H1 (cell line): ENCODE data around the gene NDRG4. TPM values are rescaled to one million over a fixed set of nuclear protein-coding genes. Genes with fewer than 3 reads are reported as not detected.
A peak's percentile ranks its signal among the peaks of the same experiment; 100 is the strongest.

Experiments used
- CTCF ChIA-PET: fragments of 300-600 bp; sonication (Branson Sonifier 250); formaldehyde crosslinking; loops from one replicate; lab custom pipeline; 2021; ENCODE audit not compliant: partially characterized antibody; lab: Charles Lee
- POLR2A ChIA-PET: fragments of 300-600 bp; sonication (Branson Sonifier 250); formaldehyde crosslinking; loops from one replicate; lab custom pipeline; 2021; ENCODE audit warnings: inconsistent platforms; ENCODE audit not compliant: partially characterized antibody; lab: Charles Lee
- DNase-seq, 2 experiments: peaks; one replicate each; pipeline versions ENCODE4 v3.0.0 to v3.0.0-alpha.2; 2010 to 2022; ENCODE audit warnings: low spot score in 2 of 2, low read depth in 1 of 2, mixed read lengths in 1 of 2
- FAIRE-seq: peaks from 2 replicates; lab custom pipeline; 2011; peaks lifted over from hg19 to GRCh38; lab: Jason Lieb, UNC
- H2AFZ ChIP-seq: 2 replicates; pipeline ENCODE4 v1.8.1; 2012; ENCODE audit warnings: low read length, inconsistent platforms
- H2AK5ac ChIP-seq: 2 replicates; pipeline ENCODE4 v1.6.1; 2013; ENCODE audit warnings: low read depth, low read length
- H2BK120ac ChIP-seq: replicated peaks from 2 replicates; pipeline ENCODE3; 2013; ENCODE audit warnings: low read depth, low read length, inconsistent platforms
- H2BK12ac ChIP-seq: 2 replicates; pipeline ENCODE4 v1.6.1; 2013; ENCODE audit warnings: low read depth, low read length
- H2BK15ac ChIP-seq: 2 replicates; pipeline ENCODE4 v1.6.1; 2013; ENCODE audit warnings: low read length
- H2BK20ac ChIP-seq: 2 replicates; pipeline ENCODE4 v1.6.1; 2013; ENCODE audit warnings: low read length
- H2BK5ac ChIP-seq: 2 replicates; pipeline ENCODE4 v1.6.1; 2013; ENCODE audit warnings: low read depth, low read length
- H3K14ac ChIP-seq: 2 replicates; pipeline ENCODE4 v1.6.1; 2013; ENCODE audit warnings: inconsistent platforms; ENCODE audit not compliant: insufficient read length
- H3K18ac ChIP-seq: 2 replicates; pipeline ENCODE4 v1.6.1; 2013; ENCODE audit warnings: low read length; ENCODE audit errors: extremely low read depth
- H3K23ac ChIP-seq: 2 replicates; pipeline ENCODE4 v1.6.1; 2013; ENCODE audit warnings: inconsistent platforms; ENCODE audit not compliant: insufficient read length
- H3K23me2 ChIP-seq: 2 replicates; pipeline ENCODE4 v1.6.1; 2013; ENCODE audit warnings: low read depth, low read length
- H3K27ac ChIP-seq: 2 replicates; pipeline ENCODE4 v1.6.1; 2011; ENCODE audit warnings: low read depth, low read length, inconsistent platforms
- H3K27me3 ChIP-seq, 4 experiments: replicated peaks in 1 of 4; 1 replicate in 1 of 4; 2 replicates in 3 of 4; pipeline versions ENCODE4 v1.6.1 to v1.8.1; 2011 to 2013; ENCODE audit warnings: low read length in 3 of 4, mild to moderate bottlenecking in 3 of 4, inconsistent platforms in 2 of 4, mixed read lengths in 2 of 4, moderate library complexity in 1 of 4; ENCODE audit not compliant: control insufficient read depth in 3 of 4, insufficient read depth in 3 of 4; ENCODE audit errors: extremely low read depth in 1 of 4
- H3K36me3 ChIP-seq, 4 experiments: 2 replicates each; pipeline versions ENCODE4 v1.6.1 to v1.8.1; 2011 to 2013; ENCODE audit warnings: mild to moderate bottlenecking in 4 of 4, low read length in 3 of 4, moderate library complexity in 2 of 4, control low read depth in 1 of 4, inconsistent platforms in 1 of 4; ENCODE audit not compliant: insufficient read depth in 4 of 4, control insufficient read depth in 2 of 4
- H3K4ac ChIP-seq: replicated peaks from 2 replicates; pipeline ENCODE3; 2013; ENCODE audit warnings: low read length, low read depth, mixed read lengths, inconsistent platforms; ENCODE audit not compliant: insufficient read length
- H3K4me1 ChIP-seq, 4 experiments: replicated peaks in 1 of 4; 1 replicate in 1 of 4; 2 replicates in 3 of 4; pipeline versions ENCODE4 v1.6.1 to v1.8.1; 2011 to 2013; ENCODE audit warnings: low read length in 3 of 4, inconsistent platforms in 2 of 4, mixed read lengths in 1 of 4; ENCODE audit not compliant: insufficient read depth in 4 of 4, control insufficient read depth in 3 of 4
- H3K4me2 ChIP-seq, 2 experiments: 2 replicates each; pipeline versions ENCODE4 v1.6.1 to v1.8.1; 2011 to 2013; ENCODE audit warnings: low read depth in 2 of 2, low read length in 2 of 2, control low read depth in 1 of 2, inconsistent platforms in 1 of 2, mild to moderate bottlenecking in 1 of 2; ENCODE audit not compliant: insufficient read depth in 1 of 2
- H3K4me3 ChIP-seq, 4 experiments: fragments of 200-600, 300-600 bp in 1 of 4; sonication (generic), shearing (Covaris generic), sonication (Bioruptor Twin) in 1 of 4; 2 replicates each; pipeline versions ENCODE4 v1.5.1 to v1.8.1; 2011 to 2016; ENCODE audit warnings: low read length in 4 of 4, low read depth in 3 of 4, control low read depth in 2 of 4, inconsistent platforms in 2 of 4, mild to moderate bottlenecking in 2 of 4, mixed read lengths in 1 of 4, moderate library complexity in 1 of 4; ENCODE audit not compliant: insufficient read depth in 2 of 4; ENCODE audit errors: extremely low read depth in 1 of 4
- H3K56ac ChIP-seq: replicated peaks from 2 replicates; pipeline ENCODE3; 2013; ENCODE audit warnings: low read depth, mild to moderate bottlenecking, mixed read lengths, low read length, inconsistent platforms; ENCODE audit not compliant: insufficient read length
- H3K79me1 ChIP-seq: 2 replicates; pipeline ENCODE4 v1.6.1; 2013; ENCODE audit warnings: low read depth, low read length, control low read depth
- H3K79me2 ChIP-seq, 2 experiments: 2 replicates each; pipeline versions ENCODE4 v1.6.1 to v1.8.1; 2012 to 2013; ENCODE audit warnings: low read length in 2 of 2, mild to moderate bottlenecking in 2 of 2, inconsistent platforms in 1 of 2; ENCODE audit not compliant: insufficient read depth in 2 of 2, control insufficient read depth in 1 of 2
- H3K9ac ChIP-seq, 4 experiments: replicated peaks in 1 of 4; 1 replicate in 1 of 4; 2 replicates in 3 of 4; pipeline versions ENCODE4 v1.6.1 to v1.8.1; 2011 to 2013; ENCODE audit warnings: low read depth in 3 of 4, low read length in 3 of 4, control low read depth in 2 of 4, mild to moderate bottlenecking in 2 of 4, moderate library complexity in 2 of 4, inconsistent platforms in 1 of 4; ENCODE audit errors: extremely low read depth in 1 of 4
- H3K9me3 ChIP-seq, 2 experiments: 2 replicates each; pipeline versions ENCODE4 v1.6.1 to v1.8.1; 2012 to 2013; ENCODE audit warnings: mild to moderate bottlenecking in 2 of 2, moderate library complexity in 2 of 2, control low read depth in 1 of 2, inconsistent platforms in 1 of 2, low read depth in 1 of 2, low read length in 1 of 2, mixed read lengths in 1 of 2; ENCODE audit not compliant: insufficient read depth in 2 of 2
- H4K20me1 ChIP-seq, 2 experiments: replicated peaks in 1 of 2; 2 replicates each; pipeline versions ENCODE3 to v1.8.1; 2011 to 2013; ENCODE audit warnings: inconsistent platforms in 2 of 2, low read length in 2 of 2, mild to moderate bottlenecking in 1 of 2; ENCODE audit not compliant: insufficient read depth in 2 of 2, control insufficient read depth in 1 of 2
- H4K5ac ChIP-seq: 2 replicates; pipeline ENCODE4 v1.6.1; 2013; ENCODE audit warnings: low read length, low read depth, mixed read lengths, inconsistent platforms; ENCODE audit not compliant: insufficient read length
- H4K8ac ChIP-seq: 2 replicates; pipeline ENCODE4 v1.8.0; 2013; ENCODE audit warnings: mild to moderate bottlenecking, moderate library complexity, low read length, inconsistent platforms; ENCODE audit not compliant: insufficient read depth; ENCODE audit errors: extremely low read depth
- H4K91ac ChIP-seq: replicated peaks from 2 replicates; pipeline ENCODE3; 2013; ENCODE audit warnings: low read length, mixed read lengths, inconsistent platforms; ENCODE audit not compliant: insufficient read length
- ATF2 ChIP-seq: IDR thresholded peaks from 2 replicates; pipeline ENCODE4 v1.6.1; 2012; ENCODE audit warnings: low read length, inconsistent platforms
- ATF3 ChIP-seq: IDR thresholded peaks from 2 replicates; pipeline ENCODE4 v1.6.1; 2011; ENCODE audit warnings: low read depth, mild to moderate bottlenecking, low read length; ENCODE audit not compliant: insufficient read depth
- CEBPB ChIP-seq: IDR thresholded peaks from 2 replicates; pipeline ENCODE4 v1.6.1; 2012; ENCODE audit warnings: low read depth, low read length
- E2F6 ChIP-seq: IDR thresholded peaks from 2 replicates; pipeline ENCODE4 v1.6.1; 2012; ENCODE audit warnings: inconsistent platforms
- EZH2 ChIP-seq: fragments of 200-600 bp; sonication (generic); IDR thresholded peaks from 2 replicates; pipeline ENCODE4 v1.7.1; 2012; ENCODE audit warnings: low read depth, mild to moderate bottlenecking, moderate library complexity, low read length, inconsistent platforms; ENCODE audit not compliant: severe bottlenecking
- JUND ChIP-seq: IDR thresholded peaks from 2 replicates; pipeline ENCODE4 v1.6.1; 2011; ENCODE audit warnings: mild to moderate bottlenecking, improper control_type of control experiment, low read length
- MAFK ChIP-seq: IDR thresholded peaks from 2 replicates; pipeline ENCODE4 v1.6.1; 2012; ENCODE audit warnings: low read depth, mild to moderate bottlenecking, improper control_type of control experiment, low read length
- POLR2A ChIP-seq, 2 experiments: IDR thresholded peaks; 1 replicate in 1 of 2; 2 replicates in 1 of 2; pipeline ENCODE4 v1.6.1; 2011; ENCODE audit warnings: low read depth in 2 of 2, low read length in 2 of 2, mild to moderate bottlenecking in 2 of 2; ENCODE audit errors: control extremely low read depth in 1 of 2
- RXRA ChIP-seq: IDR thresholded peaks from 2 replicates; pipeline ENCODE4 v1.6.1; 2011; ENCODE audit warnings: low read depth, mild to moderate bottlenecking, low read length, moderate library complexity; ENCODE audit not compliant: insufficient read depth
- SP4 ChIP-seq: IDR thresholded peaks from 2 replicates; pipeline ENCODE4 v1.6.1; 2012; ENCODE audit warnings: low read length, inconsistent platforms
- SUZ12 ChIP-seq: fragments of 200-600 bp; sonication (generic); IDR thresholded peaks from 2 replicates; pipeline ENCODE4 v1.6.1; 2012; ENCODE audit warnings: mild to moderate bottlenecking, inconsistent platforms, low read length, moderate library complexity, mixed read lengths
- TBP ChIP-seq: IDR thresholded peaks from 2 replicates; pipeline ENCODE4 v1.6.1; 2011; ENCODE audit warnings: low read depth, low read length, improper control_type of control experiment
- WGBS, 2 experiments: shearing (Covaris generic) in 1 of 2; methylation state at CpG; one replicate each; pipeline versions ENCODE4 v1.1.6 to v1.1.7; 2013 to 2015; ENCODE audit warnings: low lambda C conversion rate in 2 of 2, mixed read lengths in 2 of 2, inconsistent platforms in 1 of 2, low coverage in 1 of 2, missing lambda C conversion rate in 1 of 2; ENCODE audit not compliant: insufficient replicate concordance in 2 of 2, insufficient coverage in 1 of 2, insufficient read length in 1 of 2; ENCODE audit errors: extremely low coverage in 1 of 2, missing lambda C conversion rate in 1 of 2; 5-methylcytosine and 5-hydroxymethylcytosine counted together
- polyA plus RNA-seq, 7 experiments: library from polyadenylated mRNA; depleted of rRNA in 3 of 7; stranded (reverse) in 5 of 7; unstranded in 2 of 7; fragments of >200 nt in 5 of 7; fragments of 200-250 nt in 2 of 7; gene quantifications; 1 replicate in 5 of 7; 2 replicates in 1 of 7; 4 replicates in 1 of 7; pipeline versions ENCODE4 v1.2.1 to v1.2.3, GENCODE V29; 2011 to 2013; ENCODE audit warnings: missing spikeins in 2 of 7, mixed read lengths in 2 of 7
- total RNA-seq: library from RNA; stranded (reverse); fragmentation: NEBNext Ultra II Directional; extraction: Animal tissue kit (Norgen Biotek cat#: 25700); gene quantifications from 2 replicates; pipeline ENCODE4 v1.2.1, GENCODE V29; 2021

The NDRG4 gene
- total and polyA plus RNA-seq, 2 of the 8 experiments (the other 6 are each of a cell fraction or from before 2014, with no cell fraction given) = 20.8 to 30.9 TPM

- no peak overlapping the region for H3K18ac ChIP-seq
- H3K56ac ChIP-seq = no peak overlapping the region
- H2BK12ac ChIP-seq = peak overlapping the region; percentile 39; the same call in 1 of the 2 replicates
- POLR2A ChIA-PET = no interaction called here
- H3K79me1 ChIP-seq = no peaks in the 10 kb centered on the region
- H3K79me2 ChIP-seq = no peaks in the 10 kb centered on the region
- no peak overlapping the region; the same call in 1 of the 2 replicates for H2BK15ac ChIP-seq
- no peak overlapping the region for H4K91ac ChIP-seq
- H3K4ac ChIP-seq = no peak overlapping the region
- CTCF ChIA-PET = interaction anchor here (0.9 to 4.4 kb wide), 3 partner anchors 150 to 154 kb away, joined by 3 to 67 read pairs (median 3); no protein-coding TSS in a partner anchor
- 95% methylated on average over 4 of the region's 4 CpGs; no CpG with 5 or more reads in 1 of the 2 experiments for WGBS, 2 experiments
- no peaks in the 10 kb centered on the region for H3K36me3 ChIP-seq
- FAIRE-seq = no peak
- H3K23ac ChIP-seq = no peak overlapping the region
- no peak overlapping the region for H3K4me3 ChIP-seq
- H3K9ac ChIP-seq = no peak overlapping the region
- no peak overlapping the region for H4K5ac ChIP-seq
- no peaks in the 10 kb centered on the region for H3K9me3 ChIP-seq
- no peak overlapping the region for H4K8ac ChIP-seq
- H3K27ac ChIP-seq = no peak overlapping the region
- no peak overlapping the region for H2AFZ ChIP-seq
- H3K27me3 ChIP-seq = no peaks in the 10 kb centered on the region; a peak in 2 of 7 replicates
- H4K20me1 ChIP-seq = no peaks in the 10 kb centered on the region
- no peaks in the 10 kb centered on the region for H3K23me2 ChIP-seq
- H3K14ac ChIP-seq = no peak overlapping the region
- H3K4me1 ChIP-seq = peaks cover 0 to 8% (median 3%) of the 10 kb centered on the region in 4 experiments; a peak in 3 of 7 replicates
- no peak overlapping the region for H2BK5ac ChIP-seq
- no peak overlapping the region for H2BK120ac ChIP-seq
- H3K4me2 ChIP-seq = no peak overlapping the region
- no peak overlapping the region for H2BK20ac ChIP-seq
- H2AK5ac ChIP-seq = 0 out of 2 replicates have a peak overlapping the region, but pooled peaks have one; percentile 24
- DNase-seq = no peak
- TF ChIP-seq MAFK (no peak), ATF2 (no peak), SP4 (no peak), SUZ12 (no peak), ATF3 (no peak), CEBPB (no peak), TBP (no peak), EZH2 (no peak), JUND (no peak), RXRA (no peak), POLR2A (IDR thresholded peaks at IDR 0.05; ENCODE audit: control extremely low read depth in 1 of 2, low read depth in 2 of 2, low read length in 2 of 2) (no peak), E2F6 (no peak)
Measured at GRCh38 chr16:58490065-58490464, 9.9 kb upstream of the NDRG4 start.
